HK-2 (cell line): ENCODE measurements around the gene SULT1A2.
A peak's percentile ranks its signal among the peaks of the same experiment; 100 is the strongest.
"Not testable (repeated sequence)": the region's sequence is repeated elsewhere in the genome, so short reads cannot be mapped to it uniquely, and the experiment has no call there.

Source experiments
- DNase-seq: peaks from one replicate; pipeline ENCODE4 v3.0.0-alpha.2; 2018; ENCODE audit not compliant: unreplicated experiment

Gene SULT1A2

DNA sequence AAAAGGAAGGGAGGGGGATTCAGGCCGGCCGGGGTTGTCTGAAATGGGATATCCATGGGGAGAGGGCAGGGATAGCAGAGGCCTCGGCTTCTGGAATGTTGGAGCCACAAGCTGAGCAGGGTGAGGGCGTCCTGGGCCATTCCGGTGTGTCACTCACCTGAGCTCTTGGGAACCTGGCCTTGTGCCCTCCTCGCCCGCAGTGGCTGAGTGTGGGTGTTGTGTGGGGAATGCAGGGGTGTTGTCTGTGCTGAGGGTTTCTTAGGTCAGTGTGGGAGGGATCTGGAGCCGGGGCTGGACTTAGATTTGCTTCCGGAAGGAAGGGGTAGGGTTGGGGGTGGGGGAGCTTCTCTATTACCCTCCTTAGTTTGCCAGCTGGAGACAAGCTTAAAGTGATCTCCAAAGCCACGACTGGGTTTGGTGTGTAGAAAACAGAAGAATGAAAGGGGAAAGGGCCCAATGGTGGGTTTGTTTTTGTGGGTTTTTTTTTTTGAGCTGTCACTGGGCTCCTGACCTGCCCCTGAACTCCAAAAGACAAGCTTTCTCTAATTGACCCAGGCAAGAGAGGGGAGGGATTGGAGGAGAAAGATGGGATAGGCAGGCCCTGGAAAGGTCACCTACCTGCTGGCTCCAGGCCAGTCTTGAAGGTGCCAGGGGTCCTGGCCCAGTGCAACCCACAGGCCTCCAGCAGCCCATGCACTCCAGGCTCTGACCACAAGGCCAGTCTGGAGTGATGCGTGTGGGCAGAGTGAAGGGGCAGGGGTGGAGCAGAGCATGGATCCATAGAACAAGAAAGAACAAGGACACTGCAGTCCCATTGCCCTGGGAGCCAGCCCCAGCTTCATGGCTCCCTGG, at the start of gene SULT1A2:
SULT1A2 (minus strand) TSS at position 211 of the 852 bp plus-strand sequence. CDS start 1,120 bp downstream, outside the sequence.
- peak; percentile 69 for DNase-seq

DNA sequence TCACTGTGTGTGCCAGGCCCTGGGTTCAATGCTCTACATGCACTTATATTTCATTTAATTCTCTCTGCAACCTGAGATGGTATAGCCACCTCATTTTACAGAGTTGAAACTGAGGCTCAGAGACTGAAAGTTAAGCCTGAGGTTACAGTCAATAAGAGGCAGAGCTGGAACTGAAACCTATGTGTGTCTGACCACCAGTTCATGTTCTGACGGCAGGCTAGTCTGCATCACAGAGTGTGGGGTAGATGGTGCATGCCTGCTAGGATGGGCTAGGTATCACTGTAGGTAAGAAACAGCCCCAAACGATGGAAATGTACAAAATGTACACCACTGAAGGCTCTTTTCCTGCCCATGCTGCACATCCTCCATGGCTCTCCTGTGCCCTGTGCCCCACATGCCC, 43.1 kb upstream of the SULT1A2 start:
- not testable (repeated sequence) for DNase-seq

DNA sequence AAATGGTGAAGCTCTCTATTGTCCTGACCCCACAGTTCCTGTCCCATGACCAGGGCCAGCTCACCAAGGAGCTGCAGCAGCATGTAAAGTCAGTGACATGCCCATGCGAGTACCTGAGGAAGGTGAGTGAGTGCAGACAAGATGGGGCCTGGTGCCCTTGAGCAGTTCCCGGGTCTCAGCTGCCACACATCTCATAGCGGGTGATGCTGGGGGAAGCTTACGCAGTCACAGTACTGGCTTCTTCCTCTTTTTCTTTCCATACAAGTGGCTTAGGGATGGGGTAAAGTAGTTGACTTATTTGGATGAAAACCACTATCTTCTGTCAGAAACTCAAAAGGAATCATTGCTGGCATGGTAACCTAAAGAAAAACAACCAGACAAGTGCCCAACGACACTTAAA, 41.5 kb upstream of the SULT1A2 start:
- not testable (repeated sequence) for DNase-seq

DNA sequence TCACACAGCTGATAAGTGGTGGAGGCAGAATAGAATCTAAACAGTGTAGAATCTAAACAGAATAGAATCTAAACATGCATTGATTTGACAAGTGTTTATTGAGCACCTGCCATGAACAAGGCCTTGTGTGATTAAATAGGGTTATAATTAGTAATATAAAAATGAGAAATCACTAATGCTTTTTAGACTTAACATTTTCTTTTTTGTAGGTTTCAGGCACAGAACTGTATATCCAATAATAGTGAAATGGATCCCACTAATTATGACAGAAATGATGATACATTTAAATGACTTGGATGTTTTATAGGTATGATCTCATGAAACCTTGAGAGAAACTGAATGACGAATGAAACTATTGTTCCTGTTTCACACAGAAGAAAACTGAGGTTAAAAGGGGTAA, 40.9 kb upstream of the SULT1A2 start, which contains the start of gene NPIPB8:
NPIPB8 (plus strand) TSS at position 301 of the 400 bp plus-strand sequence. CDS start 296 bp downstream, outside the sequence.
- not testable (repeated sequence) for DNase-seq

DNA sequence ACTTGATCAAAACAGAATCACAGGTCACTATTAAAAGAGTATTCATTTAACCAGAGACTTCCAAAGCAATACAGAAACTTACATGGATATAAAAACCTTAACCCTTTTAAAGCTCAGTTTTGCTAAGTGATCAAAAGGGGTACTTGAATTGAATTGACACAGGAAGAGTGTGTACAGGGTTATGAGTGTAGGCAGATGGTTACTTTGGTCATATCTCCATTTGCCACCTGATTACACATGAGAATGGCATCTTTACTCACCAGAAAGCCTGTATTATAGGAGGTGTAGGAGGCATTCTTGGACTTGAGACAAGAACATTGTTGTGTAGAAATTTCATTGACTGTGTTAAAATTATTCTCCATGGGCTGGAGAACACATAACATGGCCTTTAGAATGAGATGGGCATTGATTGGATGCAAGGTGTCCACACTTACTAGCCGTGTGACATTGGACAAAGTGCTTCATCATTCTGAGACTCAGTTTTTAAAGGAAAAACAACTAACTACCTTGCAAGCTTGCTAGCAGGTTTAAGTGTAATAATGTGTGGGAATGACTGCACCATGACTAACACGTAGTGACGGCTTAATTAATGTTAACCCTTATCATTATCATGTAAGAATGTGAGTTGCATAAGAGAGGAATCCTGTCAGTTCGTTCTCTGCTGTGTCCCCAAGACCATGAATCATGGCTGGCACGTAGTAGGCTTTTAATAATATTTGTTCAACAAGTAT, 39.4 kb upstream of the SULT1A2 start:
- DNase-seq = not testable (repeated sequence)

DNA sequence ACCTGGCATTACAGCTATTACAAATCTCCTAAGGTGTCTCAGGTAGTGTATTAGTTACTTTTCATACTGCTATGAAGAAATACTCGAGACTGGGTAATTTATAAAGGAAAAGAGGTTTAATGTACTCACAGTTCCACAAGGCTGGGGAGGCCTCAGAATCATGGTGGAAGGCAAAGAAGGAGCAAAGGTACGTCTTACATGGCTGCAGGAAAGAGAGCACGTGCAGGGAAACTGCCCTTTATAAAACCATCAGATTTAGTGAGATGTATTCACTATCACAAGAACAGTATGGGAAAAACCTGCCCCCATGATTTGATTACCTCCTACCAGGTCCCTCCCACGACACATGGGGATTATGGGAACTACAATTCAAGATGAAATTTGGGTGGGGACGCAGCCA, 34.1 kb upstream of the SULT1A2 start:
- not testable (repeated sequence) for DNase-seq

DNA sequence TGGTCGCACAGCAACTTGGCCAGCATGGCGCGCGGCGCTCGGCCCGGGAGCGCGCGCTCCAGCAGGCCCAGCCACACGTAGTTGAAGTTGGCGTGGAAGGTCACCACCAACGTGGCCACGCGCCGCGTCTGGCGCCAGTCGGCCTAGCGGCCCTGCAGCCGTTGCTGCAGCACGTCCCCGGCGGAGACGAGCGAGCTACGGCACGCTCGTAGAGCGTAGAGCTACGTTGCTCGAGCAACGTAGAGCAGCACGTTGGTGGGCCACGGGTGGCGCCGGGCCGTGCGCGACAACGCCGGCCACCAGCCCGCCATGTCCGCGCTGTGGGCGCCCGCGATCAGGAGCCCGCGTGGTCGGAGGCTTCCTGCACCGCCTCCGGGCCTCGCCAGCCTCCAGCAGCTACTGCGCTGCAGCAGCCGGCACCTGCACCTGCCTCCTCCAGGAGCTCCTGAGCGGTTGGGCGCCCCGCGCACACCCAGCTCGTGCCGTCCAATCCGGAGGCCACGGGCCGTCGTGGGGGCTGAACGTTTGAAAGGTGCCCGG, 26.4 kb upstream of the SULT1A2 start:
- DNase-seq = peak; percentile 67

DNA sequence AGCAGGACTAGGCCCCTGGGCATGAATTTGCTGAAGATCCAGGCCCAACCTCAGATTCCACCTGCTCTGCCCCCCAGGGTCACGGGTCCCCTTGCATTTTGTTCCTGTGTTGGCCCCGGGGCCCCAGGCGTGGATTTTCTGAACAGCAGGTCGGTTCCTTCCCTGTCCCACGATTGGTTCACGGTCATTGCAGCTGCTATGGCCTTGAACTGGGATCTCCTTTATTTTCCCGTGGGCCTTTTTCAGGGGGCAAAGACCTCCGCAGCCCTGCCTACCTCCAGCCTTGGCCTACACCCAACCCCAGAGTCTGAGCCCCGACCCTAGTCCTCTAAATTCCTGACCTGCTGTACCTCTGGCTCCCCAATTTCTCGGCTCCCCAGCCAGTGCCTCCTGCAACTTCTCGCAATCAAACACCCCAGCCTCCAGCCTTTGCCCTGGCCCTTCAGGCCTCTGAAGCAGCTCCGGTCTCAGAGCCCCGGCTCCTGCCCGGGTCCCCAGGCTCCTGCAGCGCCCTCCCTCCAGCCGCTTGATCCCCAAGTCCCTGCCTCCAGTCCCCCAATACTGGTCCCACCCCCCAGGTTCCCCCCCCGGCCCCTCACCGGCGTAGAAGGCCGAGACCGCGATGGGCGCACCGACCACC, 25.8 kb upstream of the SULT1A2 start:
- DNase-seq = not testable (repeated sequence)

DNA sequence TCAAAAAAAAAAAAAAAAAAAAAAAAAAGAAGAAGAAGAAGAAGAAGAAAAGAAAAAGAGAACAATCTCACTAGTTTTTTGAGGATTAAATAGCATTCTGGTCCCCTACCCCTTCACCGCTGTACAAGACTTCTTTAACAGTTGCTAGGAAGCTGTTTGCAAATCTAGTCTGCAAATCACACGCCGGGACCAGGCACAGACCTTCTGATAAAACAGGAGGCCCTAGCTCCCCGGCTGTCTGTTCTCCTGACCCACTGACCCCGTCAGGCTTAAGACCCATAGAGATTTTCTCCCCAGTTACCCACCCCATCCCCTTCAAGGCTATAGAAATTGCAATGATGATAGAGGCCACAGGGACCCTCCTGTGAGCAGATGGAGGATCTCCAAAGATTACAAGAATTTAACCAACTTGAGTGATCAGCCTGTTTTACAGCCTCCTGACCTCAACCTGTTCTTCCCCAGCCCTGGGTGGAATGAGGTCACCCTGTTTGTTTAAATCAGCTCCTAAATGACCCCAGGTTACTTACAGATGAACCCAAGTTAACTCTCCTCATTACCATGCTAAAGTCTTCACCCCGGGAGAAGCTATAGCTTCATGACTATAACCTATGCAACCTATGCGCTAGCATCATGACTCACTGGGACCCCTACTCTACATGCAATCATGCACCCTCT, 24.8 kb upstream of the SULT1A2 start:
- DNase-seq = no peak

DNA sequence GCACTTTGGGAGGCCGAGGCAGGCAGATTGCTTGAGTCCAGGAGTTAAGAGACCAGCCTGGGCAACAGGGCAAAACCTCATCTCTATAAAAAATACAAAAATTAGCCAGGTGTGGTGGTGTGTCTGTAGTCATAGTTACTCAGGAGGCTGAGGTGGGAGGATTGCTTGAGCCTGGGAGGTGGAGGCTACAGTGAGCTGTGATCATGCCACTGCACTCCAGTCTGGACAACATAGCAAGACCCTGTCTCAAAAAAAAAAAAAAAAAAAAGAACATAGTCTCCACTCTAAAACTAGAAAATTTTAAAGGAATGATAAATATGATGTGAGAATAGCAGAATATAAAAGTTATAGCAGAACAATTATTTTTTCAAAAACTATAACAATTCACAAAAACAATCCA, 23.5 kb upstream of the SULT1A2 start:
- not testable (repeated sequence) for DNase-seq

DNA sequence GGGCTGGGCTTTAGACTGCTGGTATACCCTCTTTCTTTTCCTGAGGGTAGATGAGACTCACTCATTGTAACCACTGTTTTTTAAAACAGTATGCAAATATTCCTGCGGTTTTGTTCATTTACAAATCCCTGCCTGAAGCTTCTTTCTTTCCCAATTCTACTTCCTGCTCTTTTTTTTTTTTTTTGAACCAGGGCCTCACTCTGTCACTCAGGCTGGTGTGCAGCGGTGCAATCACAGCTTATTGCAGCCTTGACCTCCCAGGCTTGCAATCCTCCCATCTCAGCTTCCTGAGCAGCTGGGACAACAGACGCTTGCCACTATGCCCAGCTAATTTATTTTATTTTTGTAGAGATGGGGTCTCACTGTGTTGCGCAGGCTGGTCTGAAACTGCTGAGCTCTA, 21.0 kb upstream of the SULT1A2 start:
- DNase-seq = no peak

DNA sequence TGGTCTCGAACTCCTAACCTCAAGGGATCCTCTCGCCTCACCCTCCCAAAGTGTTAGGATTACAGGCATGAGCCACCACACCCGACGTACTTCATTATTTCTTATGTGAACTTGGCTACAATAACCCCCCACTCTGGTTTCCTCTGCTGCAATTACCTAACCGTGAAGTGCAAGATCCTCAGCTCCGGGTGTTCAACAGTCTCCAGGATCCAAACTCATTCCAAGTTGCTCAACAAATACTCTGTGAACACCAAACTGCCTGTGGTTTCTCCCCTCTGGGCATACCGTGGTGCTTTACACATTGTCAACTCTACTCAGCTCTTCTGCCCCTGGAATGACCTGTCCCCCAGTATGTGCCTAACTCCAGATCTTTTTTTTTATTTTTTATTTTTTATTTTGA, 19.8 kb upstream of the SULT1A2 start:
- no peak for DNase-seq

DNA sequence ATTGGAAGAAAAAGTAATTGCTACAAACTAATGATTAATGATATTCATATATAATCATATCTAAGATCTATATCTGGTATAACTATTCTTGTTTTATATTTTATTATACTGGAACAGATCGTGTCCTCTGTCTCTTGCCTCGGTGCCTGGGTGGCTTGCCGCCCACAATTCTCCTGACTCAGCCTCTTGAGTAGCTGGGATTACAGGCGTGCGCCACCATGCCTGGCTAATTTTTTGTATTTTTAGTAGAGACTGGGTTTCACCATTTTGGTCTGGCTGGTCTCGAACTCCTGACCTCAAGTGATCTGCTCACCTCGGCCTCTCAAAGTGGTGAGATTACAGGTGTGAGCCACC, 19.4 kb upstream of the SULT1A2 start:
- not testable (repeated sequence) for DNase-seq

DNA sequence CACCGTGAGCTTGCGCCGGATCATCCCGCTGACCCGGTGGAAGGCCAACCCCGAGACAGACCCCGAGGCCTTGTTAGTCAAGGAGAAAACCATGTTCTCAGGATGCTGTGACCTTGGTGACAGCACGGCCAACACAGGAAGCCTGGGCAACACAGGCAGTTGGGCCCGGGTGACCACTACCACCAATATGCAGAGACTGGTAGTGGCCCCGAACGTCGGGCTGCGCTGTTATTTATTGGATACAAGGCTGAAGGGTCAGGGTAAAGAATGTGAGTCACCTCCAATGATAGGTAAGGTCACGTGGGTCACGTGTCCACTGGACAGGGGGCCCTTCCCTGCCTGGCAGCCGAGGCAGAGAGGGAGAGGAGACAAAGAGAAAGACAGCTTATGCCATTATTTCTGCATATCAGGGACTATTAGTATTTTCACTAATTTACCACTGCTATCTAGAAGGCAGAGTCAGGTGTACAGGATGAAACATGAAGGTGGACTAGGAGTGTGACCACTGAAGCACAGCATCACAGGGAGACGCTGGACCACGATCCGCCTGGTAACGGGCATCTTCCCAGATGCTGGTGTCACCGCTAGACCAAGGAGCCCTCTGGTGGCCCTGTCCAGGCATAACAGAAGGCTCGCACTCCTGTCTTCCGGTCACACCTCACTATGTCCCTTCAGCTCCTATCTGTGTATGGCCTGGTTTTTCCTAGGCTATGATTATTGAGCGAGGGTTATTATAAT, 18.8 kb upstream of the SULT1A2 start:
- not testable (repeated sequence) for DNase-seq

DNA sequence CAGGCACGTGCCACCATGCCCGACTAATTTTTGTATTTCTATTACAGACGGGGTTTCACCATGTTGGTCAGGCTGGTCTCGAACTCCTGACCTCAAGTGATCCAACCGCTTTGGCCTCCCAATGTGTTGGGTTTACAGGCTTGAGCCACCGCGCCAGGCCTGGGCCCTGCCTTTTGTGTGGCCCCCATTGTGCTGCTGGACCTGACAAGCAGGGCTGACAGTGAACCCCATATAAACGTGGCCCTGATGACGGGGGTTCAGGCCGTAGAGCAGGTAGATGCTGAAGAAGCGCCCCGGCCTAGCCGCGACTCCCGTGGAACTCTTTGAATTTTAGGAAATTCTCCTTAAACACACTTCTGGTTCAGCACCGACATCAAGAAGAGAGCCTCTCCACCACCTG, 17.7 kb upstream of the SULT1A2 start:
- DNase-seq = not testable (repeated sequence)

DNA sequence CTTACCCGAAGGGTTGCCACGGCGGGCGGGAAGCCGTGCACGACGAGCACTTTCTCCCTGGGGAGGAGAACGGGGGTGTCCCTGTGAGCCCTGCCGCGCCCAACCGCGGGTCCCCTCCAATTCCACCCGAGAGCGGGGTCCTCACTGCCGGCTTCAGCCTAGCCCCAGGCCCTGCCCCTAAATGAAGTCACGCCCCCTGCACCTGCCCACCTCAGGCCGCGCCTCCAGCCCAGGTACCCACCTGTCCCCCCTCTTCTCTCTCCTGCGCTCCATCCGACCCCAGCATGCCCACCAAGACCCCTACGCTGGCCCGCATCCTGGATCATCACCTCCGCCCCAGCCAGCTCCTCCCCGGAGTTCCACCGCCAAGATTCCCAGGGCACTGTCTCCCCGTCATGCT, 17.1 kb upstream of the SULT1A2 start:
- DNase-seq = not testable (repeated sequence)

DNA sequence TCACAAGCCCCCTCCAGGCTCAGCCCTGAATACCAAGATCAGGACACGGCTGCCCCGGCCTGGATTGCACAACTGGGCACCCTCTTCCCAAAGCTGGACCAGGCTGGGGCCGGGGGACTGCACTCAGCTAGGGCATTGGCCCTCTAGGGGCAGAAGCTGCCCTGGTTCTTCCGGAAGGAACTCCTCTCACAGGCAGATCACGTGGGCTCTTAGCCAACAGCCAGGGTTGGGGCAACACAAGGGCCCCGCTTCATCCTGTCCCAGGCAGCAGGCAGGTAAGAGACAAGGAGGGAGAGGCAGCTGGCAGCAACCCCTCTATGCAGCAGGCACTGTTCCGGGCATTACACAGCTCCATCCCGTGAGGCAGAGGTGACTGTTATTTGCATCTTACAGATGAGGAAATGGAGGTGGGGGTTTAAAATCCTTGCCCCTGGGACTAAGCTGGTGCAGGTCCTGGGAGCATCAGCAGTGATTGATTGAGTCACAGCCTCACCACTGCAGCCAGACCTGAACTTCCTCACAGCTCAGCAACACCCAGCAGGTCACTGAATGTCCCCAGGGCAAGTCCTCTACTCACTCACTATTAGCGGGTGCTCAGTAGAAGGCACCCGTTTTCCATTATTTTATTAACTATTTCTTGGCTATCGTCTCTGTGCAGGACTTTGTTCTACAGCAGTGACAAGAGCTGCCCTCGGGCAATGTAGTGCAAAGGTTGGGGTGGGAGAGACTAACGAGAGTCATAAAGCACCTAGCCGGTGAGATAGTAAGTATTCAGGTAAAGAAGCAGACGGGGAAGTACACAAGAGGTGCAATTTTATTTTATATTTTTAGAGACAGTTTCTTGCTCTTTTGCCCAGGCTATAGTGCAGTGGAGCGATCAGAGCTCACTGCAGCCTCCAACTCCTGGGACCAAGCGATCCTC, 15.8 kb upstream of the SULT1A2 start:
- not testable (repeated sequence) for DNase-seq

DNA sequence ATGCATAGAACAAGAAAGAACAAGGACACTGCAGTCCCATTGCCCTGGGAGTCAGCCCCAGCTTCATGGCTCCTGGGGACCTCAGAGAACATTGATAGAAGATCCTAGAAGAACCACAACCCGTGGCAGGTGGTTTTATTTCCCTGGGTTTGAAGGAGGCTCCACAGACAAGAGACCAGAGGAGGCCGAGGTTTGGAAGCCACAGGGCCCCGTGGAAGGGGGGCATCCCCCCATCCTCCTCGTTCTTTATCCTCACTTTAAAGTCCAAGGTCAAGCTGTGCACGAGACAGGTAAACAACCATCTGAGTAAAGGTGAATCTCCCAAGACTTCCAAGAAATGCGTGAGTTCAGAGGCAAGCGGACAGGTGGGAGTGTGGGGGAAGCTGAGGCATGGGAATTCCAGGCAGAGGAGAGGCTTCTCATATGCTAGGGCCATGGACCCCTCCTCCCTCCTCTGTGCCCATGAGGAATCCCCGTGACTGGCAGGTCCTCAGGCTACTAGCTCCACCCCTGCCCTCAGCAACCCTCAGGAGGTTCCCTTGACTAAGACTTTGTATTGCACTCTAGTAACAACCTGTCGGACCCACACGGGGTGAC, 13.8 kb upstream of the SULT1A2 start:
- no peak for DNase-seq
